Measurements from ENCODE around the gene ANKRD40CL. TPM values are rescaled to one million over a fixed set of nuclear protein-coding genes. Genes with fewer than 3 reads are reported as not detected.
"Not testable (repeated sequence)": the region's sequence is repeated elsewhere in the genome, so short reads cannot be mapped to it uniquely, and the experiment has no call there.

The ANKRD40CL gene
- total RNA-seq, 1 donor from 2014 or later = not detected

DNA sequence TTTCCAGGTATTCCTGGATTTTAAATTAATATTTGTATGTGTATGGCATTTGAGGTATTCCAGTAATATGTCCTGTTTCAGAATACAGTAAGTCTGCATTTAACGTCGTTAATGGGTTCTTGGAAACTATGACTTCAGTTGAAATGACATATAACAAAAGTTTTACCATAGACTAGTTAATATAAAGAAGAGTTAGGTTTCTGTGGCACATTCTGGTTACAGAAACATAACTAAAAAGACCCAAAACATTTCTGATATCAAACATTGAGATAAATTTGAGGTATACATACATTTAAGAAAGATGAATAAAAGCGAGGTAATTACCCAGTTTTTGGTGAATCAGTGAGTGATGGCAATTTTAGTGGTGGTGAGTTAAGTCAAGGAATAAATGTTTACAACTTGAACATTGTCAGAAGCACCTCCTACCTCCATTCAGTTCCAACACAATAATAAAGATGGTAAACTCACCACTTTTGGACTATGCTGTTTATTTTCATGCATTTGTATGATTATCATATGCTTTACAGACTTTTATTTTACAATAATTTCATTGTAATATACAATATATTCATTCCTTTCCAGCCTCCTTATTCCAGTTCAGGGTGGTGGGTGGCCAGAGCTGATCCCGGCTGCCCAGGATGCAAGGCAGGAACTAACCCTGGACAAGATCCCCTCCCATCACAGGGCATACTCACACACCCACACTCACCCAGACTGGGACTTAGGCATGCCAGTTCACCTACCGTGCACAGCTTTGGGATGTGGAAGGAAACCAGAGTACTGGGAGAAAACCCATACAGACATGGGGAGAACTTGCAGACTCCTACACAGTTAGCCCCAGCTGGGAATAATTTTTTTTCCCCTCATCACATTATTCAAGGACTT, 38.2 kb downstream of the ANKRD40CL start:
- Mint-ChIP-seq H3K4me1 (ENCODE audit: unreplicated experiment) (peaks cover 22% of the 10 kb centered on the region), H3K27ac (no peak overlapping the region), H3K4me3 (no peak overlapping the region), H3K9me3 (no peaks in the 10 kb centered on the region), H3K36me3 (peaks cover 10% of the 10 kb centered on the region), H3K27me3 (no peaks in the 10 kb centered on the region)
- no peak for DNase-seq (ENCODE audit: extremely low spot score, unreplicated experiment)
- TF ChIP-seq, protein P1, sequence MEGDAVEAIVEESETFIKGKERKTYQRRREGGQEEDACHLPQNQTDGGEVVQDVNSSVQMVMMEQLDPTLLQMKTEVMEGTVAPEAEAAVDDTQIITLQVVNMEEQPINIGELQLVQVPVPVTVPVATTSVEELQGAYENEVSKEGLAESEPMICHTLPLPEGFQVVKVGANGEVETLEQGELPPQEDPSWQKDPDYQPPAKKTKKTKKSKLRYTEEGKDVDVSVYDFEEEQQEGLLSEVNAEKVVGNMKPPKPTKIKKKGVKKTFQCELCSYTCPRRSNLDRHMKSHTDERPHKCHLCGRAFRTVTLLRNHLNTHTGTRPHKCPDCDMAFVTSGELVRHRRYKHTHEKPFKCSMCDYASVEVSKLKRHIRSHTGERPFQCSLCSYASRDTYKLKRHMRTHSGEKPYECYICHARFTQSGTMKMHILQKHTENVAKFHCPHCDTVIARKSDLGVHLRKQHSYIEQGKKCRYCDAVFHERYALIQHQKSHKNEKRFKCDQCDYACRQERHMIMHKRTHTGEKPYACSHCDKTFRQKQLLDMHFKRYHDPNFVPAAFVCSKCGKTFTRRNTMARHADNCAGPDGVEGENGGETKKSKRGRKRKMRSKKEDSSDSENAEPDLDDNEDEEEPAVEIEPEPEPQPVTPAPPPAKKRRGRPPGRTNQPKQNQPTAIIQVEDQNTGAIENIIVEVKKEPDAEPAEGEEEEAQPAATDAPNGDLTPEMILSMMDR (conservative IDR thresholded peaks at IDR 0.05) = no peak

DNA sequence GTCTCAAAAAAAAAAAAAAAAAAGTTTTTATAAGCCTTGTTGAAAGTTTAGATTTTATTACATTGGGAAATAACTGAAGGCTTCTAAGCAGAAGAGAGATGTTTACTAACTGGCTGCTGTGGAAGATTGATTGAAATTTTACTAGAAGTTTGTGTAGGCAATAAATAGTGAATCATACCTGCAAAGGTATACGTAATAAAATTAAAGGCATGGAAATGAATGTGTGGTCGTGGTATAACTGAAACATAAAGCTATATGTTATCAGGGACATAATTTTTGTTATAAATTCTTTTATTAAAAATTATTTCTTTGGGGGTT, 39.2 kb downstream of the ANKRD40CL start:
- H3K4me3 Mint-ChIP-seq = no peak overlapping the region

DNA sequence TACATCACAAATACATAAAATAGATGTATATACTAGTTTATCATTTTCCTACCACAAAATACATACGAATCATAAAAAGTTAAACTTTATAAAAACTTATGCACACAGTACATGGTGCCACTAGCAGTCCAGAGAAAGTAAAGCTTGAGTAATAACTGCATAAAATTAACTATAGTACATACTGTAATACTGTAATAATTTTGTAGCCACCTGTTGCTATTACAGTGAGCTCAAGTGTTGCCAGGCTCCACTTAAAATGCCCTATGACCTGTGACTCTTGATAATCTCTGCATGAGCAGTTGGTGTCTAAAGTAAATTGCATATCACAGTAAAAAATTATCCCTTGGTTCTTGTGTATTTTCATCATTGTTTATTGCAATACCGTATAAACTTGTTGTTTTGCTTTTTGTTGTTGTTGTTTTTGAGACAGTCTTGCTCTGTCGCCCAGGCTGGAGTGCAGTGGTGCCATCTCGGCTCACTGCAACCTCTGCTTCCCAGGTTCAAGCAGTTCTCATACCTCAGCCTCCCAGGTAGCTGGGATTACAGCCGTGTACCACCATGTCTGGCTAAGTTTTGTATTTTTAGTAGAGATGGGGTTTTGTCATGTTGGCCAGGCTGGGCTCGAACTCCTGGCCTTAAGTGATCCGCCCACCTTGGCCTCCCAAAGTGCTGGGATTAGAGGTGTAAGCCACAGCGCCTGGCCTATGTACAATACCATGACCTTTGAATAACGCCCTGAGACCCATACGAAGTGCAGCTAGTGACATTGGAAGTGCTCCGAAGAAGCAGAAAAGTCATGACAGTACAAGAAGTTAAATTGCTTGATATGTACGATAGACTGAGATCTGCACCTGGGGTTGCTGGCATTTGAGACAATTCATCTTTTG, 41.3 kb downstream of the ANKRD40CL start:
- H3K4me1 Mint-ChIP-seq (ENCODE audit: unreplicated experiment) = peaks cover 29% of the 10 kb centered on the region
- peaks cover 5% of the 10 kb centered on the region for H3K36me3 Mint-ChIP-seq
- no peaks in the 10 kb centered on the region for H3K9me3 Mint-ChIP-seq
- H3K4me3 Mint-ChIP-seq = no peak overlapping the region
- H3K27me3 Mint-ChIP-seq = no peaks in the 10 kb centered on the region
- no peak for DNase-seq (ENCODE audit: extremely low spot score, unreplicated experiment)
- no peak overlapping the region for H3K27ac Mint-ChIP-seq
- TF ChIP-seq, protein P1 (conservative IDR thresholded peaks at IDR 0.05) = no peak

More for the DNA sequence above, 39.2 kb downstream of the ANKRD40CL start:
- no peaks in the 10 kb centered on the region for H3K27me3 Mint-ChIP-seq
- DNase-seq (ENCODE audit: extremely low spot score, unreplicated experiment) = no peak
- peaks cover 10% of the 10 kb centered on the region for H3K36me3 Mint-ChIP-seq
- H3K9me3 Mint-ChIP-seq = no peaks in the 10 kb centered on the region
- H3K4me1 Mint-ChIP-seq (ENCODE audit: unreplicated experiment) = peaks cover 24% of the 10 kb centered on the region
- H3K27ac Mint-ChIP-seq = no peak overlapping the region
- TF ChIP-seq, protein P1 (conservative IDR thresholded peaks at IDR 0.05) = no peak

DNA sequence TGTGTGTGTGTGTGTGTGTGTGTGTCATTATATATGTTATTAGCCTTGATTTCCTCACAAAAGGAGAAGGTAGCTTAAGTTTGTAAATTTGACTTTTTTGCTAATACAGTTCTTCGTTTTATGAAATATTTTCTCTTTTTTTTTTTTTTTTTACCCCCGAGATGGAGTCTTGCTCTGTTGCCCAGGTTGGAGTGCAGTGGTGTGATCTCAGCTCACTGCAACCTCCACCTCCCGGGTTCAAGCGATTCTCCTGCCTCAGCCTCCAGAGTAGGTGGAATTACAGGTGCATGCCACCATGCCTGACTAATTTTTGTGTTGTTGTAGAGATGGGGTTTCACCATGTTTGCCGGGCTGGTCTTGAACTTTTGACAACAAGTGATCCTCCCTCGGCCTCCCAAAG, 42.7 kb downstream of the ANKRD40CL start:
- H3K4me3 Mint-ChIP-seq; H3K27me3 Mint-ChIP-seq; DNase-seq (ENCODE audit: extremely low spot score, unreplicated experiment); H3K36me3 Mint-ChIP-seq; H3K9me3 Mint-ChIP-seq; H3K27ac Mint-ChIP-seq: not testable (repeated sequence)
- peaks cover 30% of the 10 kb centered on the region for H3K4me1 Mint-ChIP-seq (ENCODE audit: unreplicated experiment)

DNA sequence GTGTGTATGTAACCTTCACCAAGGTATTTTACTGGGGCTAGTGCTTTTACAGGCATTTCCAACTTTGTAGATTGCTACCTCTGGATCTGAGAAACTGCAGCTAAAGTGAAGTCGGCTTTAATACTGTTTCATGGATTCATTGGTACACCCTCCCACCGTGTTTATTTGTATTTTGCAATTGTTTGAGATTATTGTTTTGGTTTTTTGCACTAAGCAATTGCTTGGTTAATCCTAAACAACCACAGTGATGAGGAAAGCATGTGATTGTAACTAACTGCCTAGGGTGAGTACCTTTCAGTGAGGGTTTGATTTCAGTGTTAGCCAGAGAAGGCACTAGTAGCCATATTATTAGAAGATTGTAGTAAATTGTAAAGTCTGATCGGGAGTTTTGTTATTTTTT, 44.6 kb downstream of the ANKRD40CL start:
- H3K27me3 Mint-ChIP-seq = no peaks in the 10 kb centered on the region
- H3K27ac Mint-ChIP-seq = peak overlapping the region; percentile 35

More for the DNA sequence above, 44.6 kb downstream of the ANKRD40CL start:
- Mint-ChIP-seq H3K36me3 (peaks cover 5% of the 10 kb centered on the region), H3K4me1 (ENCODE audit: unreplicated experiment) (peaks cover 25% of the 10 kb centered on the region), H3K4me3 (peak overlapping the region; percentile 67), H3K9me3 (no peaks in the 10 kb centered on the region)
- no peak for DNase-seq (ENCODE audit: extremely low spot score, unreplicated experiment)
- TF ChIP-seq, protein P1 (conservative IDR thresholded peaks at IDR 0.05) = no peak
